Activated T-helper 17 cell treated with anti-CD3 and anti-CD28 coated beads, Interleukin-2, amount 50 U/mL, for 72 hours (primary cell): ENCODE data around the gene APOM. TPM values are rescaled to one million over a fixed set of nuclear protein-coding genes. Genes with fewer than 3 reads are reported as not detected.

Experiments
- ATAC-seq: fragments of 150-1000 bp; cut with Tn5 transposase; replicated peaks from 2 replicates; pipeline ENCODE4 v1.10.0; 2021; ENCODE audit warnings: mild to moderate bottlenecking, moderate library complexity
- H3K27ac Mint-ChIP-seq: one replicate; pipeline ENCODE4 v1.8.0; 2022; ENCODE audit warnings: mixed read lengths
- H3K27me3 Mint-ChIP-seq: one replicate; pipeline ENCODE4 v1.8.0; 2022; ENCODE audit warnings: mixed read lengths
- H3K36me3 Mint-ChIP-seq: one replicate; pipeline ENCODE4 v1.8.0; 2022; ENCODE audit warnings: low read depth, mild to moderate bottlenecking, mixed read lengths
- H3K4me1 Mint-ChIP-seq: one replicate; pipeline ENCODE4 v1.8.0; 2022; ENCODE audit warnings: mixed read lengths
- H3K4me3 Mint-ChIP-seq: one replicate; pipeline ENCODE4 v1.8.0; 2022; ENCODE audit warnings: mild to moderate bottlenecking, mixed read lengths
- H3K9me3 Mint-ChIP-seq: one replicate; pipeline ENCODE4 v1.8.0; 2022; ENCODE audit warnings: mixed read lengths
- total RNA-seq, 2 donors: library from RNA; stranded (reverse); gene quantifications; one replicate each; pipeline ENCODE4 v1.2.3, GENCODE V29; 2022

Gene APOM
- total RNA-seq: 1 to 10 TPM in 1 of 2 donors, under 1 TPM in 1; 0.76 to 1.3 TPM

DNA sequence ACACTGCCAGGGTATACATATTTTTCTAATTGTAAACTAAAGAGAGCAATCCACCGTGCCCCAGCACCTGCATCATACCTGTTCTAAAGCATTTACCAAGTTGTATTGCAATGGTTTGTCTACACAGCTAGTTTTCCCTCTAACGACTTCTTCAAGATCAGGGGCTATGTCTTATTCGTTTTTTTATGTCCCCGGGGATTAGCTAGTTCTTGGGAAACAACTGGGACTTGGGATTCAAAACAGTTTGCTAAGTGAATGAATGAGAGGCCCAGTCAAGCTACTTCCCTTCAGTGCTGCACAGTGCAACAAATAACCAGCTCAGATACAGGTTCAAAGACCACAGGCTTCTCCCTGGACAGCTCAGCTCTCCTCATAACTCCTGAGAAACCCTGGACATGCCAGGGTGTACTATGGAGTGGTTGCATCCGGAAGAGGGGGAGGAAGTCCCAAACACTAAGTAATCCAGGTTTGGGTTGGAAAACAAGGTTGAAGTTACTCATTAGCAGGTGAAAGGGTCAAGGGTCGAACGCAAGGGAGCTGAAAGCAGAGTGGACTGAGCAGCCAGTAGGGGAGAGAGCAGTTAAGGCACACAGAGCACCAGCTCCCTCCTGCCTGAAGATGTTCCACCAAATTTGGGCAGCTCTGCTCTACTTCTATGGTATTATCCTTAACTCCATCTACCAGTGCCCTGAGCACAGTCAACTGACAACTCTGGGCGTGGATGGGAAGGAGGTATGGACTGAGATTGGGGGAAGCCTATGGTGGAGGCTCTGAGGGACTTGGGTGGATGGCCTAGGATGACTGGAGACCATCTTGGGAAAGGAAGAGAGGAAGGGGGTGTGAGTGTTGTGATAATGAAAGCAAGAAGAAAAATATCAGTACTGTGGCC lies at the start of gene APOM:
Gene APOM, plus strand, starts transcription at position 546 of the 889 bp plus-strand sequence. Its CDS starts 73 bp downstream, at position 619.
- Mint-ChIP-seq H3K27ac (peak within 1 kb of the TSS; percentile 4), H3K36me3 (peaks cover 76% of the 10 kb centered on the region), H3K9me3 (no peaks in the 10 kb centered on the region), H3K27me3 (no peaks in the 10 kb centered on the region), H3K4me1 (peaks cover 27% of the 10 kb centered on the region), H3K4me3 (no peak within 1 kb of the TSS)
- no peak for ATAC-seq

DNA sequence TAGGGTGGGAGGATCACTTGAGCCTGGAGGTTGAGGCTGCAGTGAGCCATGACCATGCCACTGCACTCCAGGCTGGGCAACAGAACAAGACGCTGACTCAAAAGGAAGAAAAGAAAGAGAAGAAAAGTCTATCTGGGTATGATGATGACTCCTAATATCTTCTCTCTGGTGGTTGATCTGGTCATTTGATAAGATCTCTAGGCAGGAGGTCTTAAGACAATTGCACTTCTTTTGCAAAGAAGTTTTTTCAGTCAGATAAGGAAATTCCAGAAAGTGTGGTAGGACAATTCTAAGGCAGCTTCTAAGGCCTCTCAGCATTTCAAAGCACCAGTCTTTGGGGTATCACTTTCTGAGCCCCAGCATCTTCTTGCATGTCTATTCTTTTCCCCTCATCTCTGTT lies 48.4 kb upstream of the APOM start:
- ATAC-seq: no peak
- Mint-ChIP-seq H3K27me3 (no peaks in the 10 kb centered on the region), H3K4me1 (no peaks in the 10 kb centered on the region), H3K9me3 (no peaks in the 10 kb centered on the region), H3K27ac (no peak overlapping the region), H3K36me3 (no peaks in the 10 kb centered on the region), H3K4me3 (no peak overlapping the region)

DNA sequence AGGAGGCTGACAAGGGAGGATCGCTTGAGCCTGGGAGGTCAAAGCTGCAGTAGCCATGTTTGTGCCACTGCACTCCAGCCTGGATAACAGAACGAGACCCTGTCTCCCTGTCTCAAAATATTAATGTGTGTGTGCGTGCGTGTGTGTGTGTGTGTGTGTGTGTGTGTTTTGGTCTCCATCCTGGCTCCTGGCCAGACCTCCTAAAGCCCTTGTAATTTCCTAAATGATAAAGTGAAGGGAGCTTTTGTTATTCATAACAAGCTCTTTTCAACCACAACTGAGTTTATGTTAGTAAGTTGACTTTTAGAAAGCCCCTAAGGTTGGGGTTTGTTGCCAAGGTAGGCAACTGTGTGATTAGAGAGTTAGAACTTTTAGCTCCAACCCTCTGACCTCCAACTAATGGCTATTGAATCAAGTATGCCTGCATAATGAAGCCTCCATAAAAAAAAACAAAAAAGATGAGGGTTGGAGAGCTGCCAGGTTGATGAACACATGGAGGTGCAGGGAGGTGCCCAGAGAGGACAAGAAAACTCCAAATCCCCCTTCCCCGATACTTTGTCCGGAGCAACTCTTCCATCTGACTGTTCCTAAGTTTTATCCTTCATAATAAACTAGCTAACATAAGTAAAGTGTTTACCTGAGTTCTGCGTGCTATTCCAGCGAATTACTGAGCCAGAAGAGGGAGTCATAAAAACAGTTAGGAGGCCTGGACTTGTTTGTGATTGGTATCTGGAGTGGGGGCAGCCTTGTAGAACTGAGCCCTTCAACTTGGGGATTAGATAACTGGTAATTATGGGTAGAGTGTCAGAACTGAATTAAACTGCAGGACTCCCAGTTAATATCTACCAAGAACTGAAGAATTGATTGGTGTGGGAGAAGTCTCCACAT lies 45.9 kb upstream of the APOM start:
- no peak for ATAC-seq
- H3K27ac Mint-ChIP-seq: no peak overlapping the region
- no peaks in the 10 kb centered on the region for H3K36me3 Mint-ChIP-seq
- no peak overlapping the region for H3K4me3 Mint-ChIP-seq
- H3K9me3 Mint-ChIP-seq: no peaks in the 10 kb centered on the region
- H3K27me3 Mint-ChIP-seq: no peaks in the 10 kb centered on the region
- no peaks in the 10 kb centered on the region for H3K4me1 Mint-ChIP-seq

DNA sequence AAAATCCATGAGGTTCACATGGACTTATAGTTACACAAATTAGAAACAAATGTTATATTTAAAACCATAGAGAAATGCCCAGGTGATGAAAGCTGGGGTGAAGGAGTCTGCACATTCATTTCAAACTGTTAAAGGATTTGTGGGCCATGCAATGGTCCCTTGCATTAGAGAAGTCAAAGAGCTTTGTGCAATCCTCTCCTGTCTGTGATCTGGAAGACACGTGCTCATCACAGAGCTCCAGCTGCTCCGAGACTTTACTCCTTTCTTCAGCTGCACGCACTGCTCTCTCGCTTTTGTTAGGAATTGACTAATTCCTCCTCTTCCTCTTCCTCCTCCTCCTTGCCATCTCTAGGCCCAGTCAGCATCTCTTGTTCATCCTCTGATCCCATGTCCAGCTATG lies 44.7 kb upstream of the APOM start:
- Mint-ChIP-seq H3K4me3 (no peak overlapping the region), H3K27me3 (no peaks in the 10 kb centered on the region)

DNA sequence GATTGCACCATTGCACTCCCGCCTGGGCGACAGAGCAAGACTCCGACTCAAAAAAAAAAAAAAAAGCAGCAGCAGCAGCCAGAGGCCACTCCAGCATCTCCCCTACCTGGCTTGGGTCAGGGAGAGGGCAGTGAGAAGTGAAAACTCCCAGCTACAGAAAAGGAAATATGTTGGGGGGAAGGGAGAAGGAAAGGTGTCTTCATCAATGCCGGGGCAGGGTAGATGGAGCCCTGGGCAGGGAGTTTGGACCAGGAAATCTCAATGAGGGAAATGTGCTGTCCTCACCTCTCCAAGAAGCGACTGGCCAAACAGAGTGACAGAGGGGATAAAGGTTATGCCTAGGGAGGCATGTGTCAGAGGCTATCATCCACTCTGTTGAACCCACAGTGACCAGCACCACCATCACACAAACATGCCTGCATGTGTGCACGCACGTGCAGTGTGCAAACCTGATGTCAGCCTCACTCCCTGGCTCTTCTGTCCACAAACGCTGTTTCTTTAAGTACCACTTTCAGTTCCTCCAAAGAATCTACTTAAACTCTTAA lies 41.5 kb upstream of the APOM start:
- Mint-ChIP-seq H3K27ac (no peak overlapping the region), H3K4me3 (no peak overlapping the region), H3K36me3 (no peaks in the 10 kb centered on the region), H3K4me1 (peaks cover 11% of the 10 kb centered on the region), H3K27me3 (no peaks in the 10 kb centered on the region), H3K9me3 (no peaks in the 10 kb centered on the region)
- no peak for ATAC-seq

More for the DNA sequence above, 44.7 kb upstream of the APOM start:
- no peaks in the 10 kb centered on the region for H3K9me3 Mint-ChIP-seq
- no peaks in the 10 kb centered on the region for H3K36me3 Mint-ChIP-seq
- no peak overlapping the region for H3K27ac Mint-ChIP-seq
- peaks cover 3% of the 10 kb centered on the region for H3K4me1 Mint-ChIP-seq
- no peak for ATAC-seq

DNA sequence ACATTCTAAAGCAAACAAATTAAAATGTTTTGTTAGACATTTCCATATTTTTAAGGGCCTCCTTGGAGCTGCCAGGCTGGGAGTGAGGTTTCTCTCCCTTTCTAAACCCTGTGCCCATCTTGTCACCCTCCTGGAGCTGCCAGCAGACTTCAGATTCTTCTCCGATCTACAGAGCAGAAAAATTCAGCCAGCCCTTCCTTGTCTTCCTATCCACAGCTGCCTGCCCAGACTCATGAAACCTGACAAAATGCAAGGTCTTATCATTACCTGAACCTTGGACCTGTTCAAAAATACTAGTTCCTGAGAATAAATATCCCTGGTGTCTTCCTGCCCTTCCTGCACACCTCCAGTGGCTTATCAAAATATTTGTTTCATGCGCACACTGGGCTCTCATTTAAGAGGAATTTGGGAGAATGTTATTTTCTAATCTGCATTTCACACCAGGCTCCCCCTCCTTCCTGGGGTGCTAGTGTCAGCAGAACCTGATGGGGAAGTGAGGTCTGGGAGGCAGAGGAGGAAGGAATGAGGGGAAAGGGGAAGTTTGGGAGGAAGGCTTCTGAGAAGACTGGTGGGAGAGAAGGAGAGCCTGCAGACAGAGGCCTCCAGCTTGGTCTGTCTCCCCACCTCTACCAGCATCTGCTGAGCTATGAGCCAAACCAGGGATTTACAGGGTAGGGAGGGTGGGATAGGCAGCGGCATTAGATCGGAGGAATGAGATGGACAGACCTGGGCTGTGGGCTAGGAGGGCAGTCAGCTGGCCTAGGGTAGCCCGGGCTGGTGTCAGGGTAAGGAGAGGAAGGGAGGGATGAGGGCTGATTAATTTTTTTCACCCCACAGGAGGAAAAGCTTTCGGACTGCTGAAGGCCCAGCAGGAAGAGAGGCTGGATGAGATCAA lies 40.8 kb upstream of the APOM start, which contains the start of gene AIF1:
Gene AIF1, plus strand, starts transcription at position 551 of the 895 bp plus-strand sequence. Its CDS starts 96 bp downstream, at position 647.
- Mint-ChIP-seq H3K4me3 (peak within 1 kb of the TSS; percentile 56), H3K4me1 (peaks cover 15% of the 10 kb centered on the region)
- ATAC-seq: no peak

DNA sequence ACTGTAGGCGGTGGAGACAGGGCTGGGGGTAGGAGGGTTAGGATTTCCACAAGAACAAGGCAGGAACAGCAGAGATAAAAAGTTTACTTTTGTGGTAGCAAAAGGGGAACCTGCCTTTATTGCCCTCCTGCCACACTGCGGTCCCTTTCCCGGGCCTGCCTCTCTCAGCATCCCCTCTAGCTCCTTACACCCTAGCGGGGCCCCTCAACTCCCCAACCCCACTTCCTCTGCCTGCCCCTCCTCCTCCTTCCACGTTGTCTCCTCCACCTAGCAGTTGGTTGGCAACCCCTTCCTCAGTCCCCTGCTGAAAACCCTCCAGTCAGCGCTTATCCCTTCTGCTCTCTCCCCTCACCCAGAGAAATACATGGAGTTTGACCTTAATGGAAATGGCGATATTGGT lies 39.9 kb upstream of the APOM start:
- ATAC-seq: no peak
- H3K36me3 Mint-ChIP-seq: peaks cover 10% of the 10 kb centered on the region
- H3K4me3 Mint-ChIP-seq: peak overlapping the region; percentile 56
- H3K9me3 Mint-ChIP-seq: no peaks in the 10 kb centered on the region
- H3K27me3 Mint-ChIP-seq: no peaks in the 10 kb centered on the region
- H3K27ac Mint-ChIP-seq: peak overlapping the region; percentile 67
- H3K4me1 Mint-ChIP-seq: peaks cover 15% of the 10 kb centered on the region

More for the DNA sequence above, 40.8 kb upstream of the APOM start, which contains the start of gene AIF1:
- Mint-ChIP-seq H3K27ac (peak within 1 kb of the TSS; percentile 67), H3K27me3 (no peaks in the 10 kb centered on the region), H3K9me3 (no peaks in the 10 kb centered on the region), H3K36me3 (peaks cover 5% of the 10 kb centered on the region)

DNA sequence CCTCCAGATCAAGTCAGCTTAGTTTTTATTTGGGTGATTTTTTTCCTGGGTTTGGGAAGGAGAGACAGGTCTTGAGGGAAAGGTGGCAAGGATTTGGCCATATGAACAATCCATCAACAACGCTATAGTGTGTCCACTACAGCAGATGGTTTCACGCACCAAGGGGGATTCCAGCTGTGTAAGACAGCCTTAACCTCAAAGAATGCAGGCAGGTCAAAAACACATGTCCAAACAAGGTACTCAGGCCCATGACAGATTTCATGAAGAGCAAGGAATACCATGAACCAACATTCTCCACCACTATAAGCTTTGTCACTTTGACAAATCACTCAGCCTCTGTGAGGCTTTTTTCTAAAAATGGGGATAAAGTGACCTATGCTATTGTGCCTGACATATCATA lies 38.7 kb upstream of the APOM start:
- Mint-ChIP-seq H3K4me1 (peaks cover 20% of the 10 kb centered on the region), H3K27me3 (no peaks in the 10 kb centered on the region), H3K9me3 (no peaks in the 10 kb centered on the region), H3K4me3 (peak overlapping the region; percentile 56), H3K36me3 (peaks cover 23% of the 10 kb centered on the region), H3K27ac (peak overlapping the region; percentile 67)
- ATAC-seq: no peak

DNA sequence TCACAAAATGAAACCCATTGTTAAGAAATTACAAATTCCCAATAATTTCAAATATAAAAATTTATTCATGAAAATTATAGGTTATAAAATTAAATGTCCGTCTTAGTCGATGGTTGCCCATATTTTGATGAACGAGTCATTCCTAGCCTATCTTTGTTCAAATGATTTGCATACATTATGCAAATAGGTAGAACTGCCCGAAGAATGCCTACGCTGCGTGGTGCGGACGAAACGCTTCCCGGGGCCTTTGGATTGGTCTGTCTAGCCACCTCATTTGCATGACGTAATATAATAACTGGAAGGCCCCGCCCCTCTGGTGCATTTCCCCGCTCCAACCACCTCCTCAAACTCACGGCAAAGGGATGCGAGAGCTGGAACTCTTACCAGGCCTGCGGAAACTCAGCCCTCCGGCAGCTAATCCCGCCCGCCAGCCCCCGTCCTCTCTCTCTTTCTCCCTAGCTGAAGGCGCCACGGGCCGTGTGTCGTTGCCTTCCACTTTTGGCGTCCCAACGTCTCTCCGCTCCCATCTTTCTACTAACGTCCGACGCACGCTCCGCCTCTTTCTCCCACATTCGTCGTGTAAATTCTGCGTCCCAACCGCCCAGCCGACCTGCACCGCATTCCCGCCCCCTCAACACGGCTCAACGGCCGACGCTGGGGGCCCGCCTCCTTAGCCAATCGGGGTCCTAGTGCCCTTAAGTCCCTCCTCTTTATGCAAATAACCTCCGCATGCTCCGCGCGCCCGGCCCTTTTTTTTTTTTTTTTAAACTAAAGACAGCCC lies 35.7 kb upstream of the APOM start:
- ATAC-seq: peak; percentile 86
- no peaks in the 10 kb centered on the region for H3K9me3 Mint-ChIP-seq
- no peaks in the 10 kb centered on the region for H3K27me3 Mint-ChIP-seq
- peak overlapping the region; percentile 96 for H3K27ac Mint-ChIP-seq
- H3K4me1 Mint-ChIP-seq: peaks cover 32% of the 10 kb centered on the region
- H3K36me3 Mint-ChIP-seq: peaks cover 53% of the 10 kb centered on the region
- peak overlapping the region; percentile 82 for H3K4me3 Mint-ChIP-seq

DNA sequence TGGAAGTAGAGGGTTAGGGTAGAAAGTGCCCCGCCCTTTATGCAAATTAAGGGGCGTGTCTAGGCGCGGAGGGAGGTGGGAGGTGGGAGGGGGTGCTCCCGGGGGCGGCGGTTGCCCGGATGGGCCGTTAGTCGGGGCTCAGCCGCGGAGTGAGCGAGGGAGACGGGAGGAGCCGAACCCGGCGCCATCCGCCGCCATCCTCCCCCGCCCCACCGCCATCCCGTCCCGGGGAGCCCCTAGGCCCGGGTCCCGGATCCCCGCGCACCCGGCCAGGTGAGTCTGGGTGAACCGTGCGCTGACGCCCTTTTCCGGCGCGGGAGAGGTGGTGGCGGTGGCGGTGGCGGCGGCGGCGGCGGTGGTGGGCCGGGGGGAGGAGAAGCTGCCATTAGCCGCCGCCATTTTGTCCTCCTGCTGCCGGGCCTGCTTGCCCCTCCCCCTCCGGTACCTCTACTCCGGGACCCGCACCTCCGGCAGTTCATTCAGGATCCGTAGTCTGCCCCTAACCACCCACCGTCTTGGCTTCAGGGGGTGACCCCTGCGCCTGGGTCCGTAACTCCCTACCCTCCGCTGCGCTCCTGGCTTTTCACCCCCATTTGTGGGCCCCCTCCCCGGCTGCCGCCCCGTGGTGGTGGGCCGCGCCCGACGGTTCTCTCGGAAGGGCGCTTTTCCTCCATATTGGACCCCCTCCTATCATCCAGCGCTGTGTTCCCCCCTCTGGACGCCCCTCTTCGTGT lies 34.9 kb upstream of the APOM start, which contains the start of gene PRRC2A:
Gene PRRC2A, plus strand, starts transcription at position 130 of the 734 bp plus-strand sequence. CDS start 2,075 bp downstream, outside the sequence.
- Mint-ChIP-seq H3K27me3 (no peaks in the 10 kb centered on the region), H3K4me3 (peak within 1 kb of the TSS; percentile 82), H3K4me1 (peaks cover 32% of the 10 kb centered on the region), H3K9me3 (no peaks in the 10 kb centered on the region), H3K27ac (peak within 1 kb of the TSS; percentile 96), H3K36me3 (peaks cover 60% of the 10 kb centered on the region)
- peak; percentile 37 for ATAC-seq

DNA sequence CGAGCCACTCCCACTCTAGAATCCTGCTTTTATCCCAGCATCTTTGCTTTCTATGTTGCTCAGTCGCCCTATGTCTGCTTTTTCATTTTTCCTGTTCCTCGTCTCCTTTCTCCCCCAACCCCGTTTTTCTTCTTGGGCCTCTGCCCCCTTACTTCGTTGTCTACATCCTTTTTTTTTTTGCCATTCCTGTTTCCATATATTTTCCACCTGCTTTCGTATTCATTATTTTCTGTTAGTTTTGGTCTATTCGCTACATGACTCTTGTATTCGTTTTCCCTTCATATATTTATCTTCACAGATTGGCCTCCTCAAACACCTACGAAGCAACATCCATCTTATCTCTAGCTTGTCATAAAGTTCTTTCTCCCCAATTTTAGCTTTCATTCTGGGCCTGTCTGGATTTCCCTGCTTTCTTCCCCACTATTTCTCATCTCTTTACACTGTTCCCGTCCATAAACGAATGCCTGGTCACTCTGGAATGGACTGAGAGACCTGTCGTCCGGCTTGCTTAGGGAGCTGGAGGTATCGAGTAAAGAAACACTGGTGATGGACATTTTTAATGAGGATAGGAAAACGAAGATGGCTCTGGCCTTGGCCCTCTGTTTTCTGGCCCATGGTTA lies 34.3 kb upstream of the APOM start:
- H3K27ac Mint-ChIP-seq: peak overlapping the region; percentile 96
- H3K4me1 Mint-ChIP-seq: peaks cover 30% of the 10 kb centered on the region
- H3K36me3 Mint-ChIP-seq: peaks cover 67% of the 10 kb centered on the region
- H3K9me3 Mint-ChIP-seq: no peaks in the 10 kb centered on the region
- no peaks in the 10 kb centered on the region for H3K27me3 Mint-ChIP-seq
- H3K4me3 Mint-ChIP-seq: peak overlapping the region; percentile 82
- no peak for ATAC-seq

DNA sequence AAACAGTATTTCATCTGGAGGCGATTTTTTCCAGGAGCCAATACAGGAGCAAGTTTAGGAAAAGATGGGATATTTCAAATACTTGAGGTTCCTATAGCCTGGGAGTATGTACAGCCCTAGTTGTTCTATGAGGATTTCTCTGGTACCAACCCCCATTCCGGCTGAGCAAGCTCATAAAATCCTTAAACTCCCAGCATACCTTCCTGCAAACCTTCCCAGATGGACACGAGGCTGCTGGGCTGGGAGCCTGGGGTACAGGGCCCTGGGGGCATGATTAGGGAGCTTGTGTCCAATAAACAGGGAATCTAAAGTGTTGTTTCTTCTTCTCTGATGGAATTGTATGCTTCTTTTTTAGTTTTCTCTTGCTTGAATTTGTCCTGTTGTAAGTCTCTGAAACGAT lies 33.7 kb upstream of the APOM start:
- H3K27me3 Mint-ChIP-seq: no peaks in the 10 kb centered on the region
- H3K9me3 Mint-ChIP-seq: no peaks in the 10 kb centered on the region
- peak overlapping the region; percentile 96 for H3K27ac Mint-ChIP-seq
- H3K36me3 Mint-ChIP-seq: peaks cover 73% of the 10 kb centered on the region
- no peak for ATAC-seq
- H3K4me1 Mint-ChIP-seq: peaks cover 27% of the 10 kb centered on the region
- peak overlapping the region; percentile 82 for H3K4me3 Mint-ChIP-seq
